GM23338 (cell line): Measurements from ENCODE around the gene OR1A1. TPM values are rescaled to one million over a fixed set of nuclear protein-coding genes. Genes with fewer than 3 reads are reported as not detected.

Experiments
- ATAC-seq: fragments of 200-7000 bp; cut with Tn5 transposase; 3 replicates; pipeline ENCODE4 v1.9.1; 2020
- DNase-seq: peaks from one replicate; pipeline ENCODE4 v3.0.0-alpha.2; 2015; ENCODE audit warnings: low spot score
- H2AFZ ChIP-seq: fragments of 200-600 bp; sonication (generic); 2 replicates; pipeline ENCODE4 v1.8.0; 2016; ENCODE audit warnings: antibody characterized with exemption, mild to moderate bottlenecking, moderate library complexity
- H3F3A ChIP-seq: fragments of 200-600 bp; sonication (generic); replicated peaks from 2 replicates; pipeline ENCODE4 v1.8.0; 2017; ENCODE audit warnings: antibody characterized with exemption, mixed run types, low read depth
- H3K27ac ChIP-seq: fragments of 200-600 bp; sonication (generic); 2 replicates; pipeline ENCODE4 v1.6.1; 2016; ENCODE audit warnings: low read depth
- H3K27me3 ChIP-seq: fragments of 200-600 bp; sonication (generic); 2 replicates; pipeline ENCODE4 v1.8.0; 2016; ENCODE audit warnings: mild to moderate bottlenecking, mixed run types, moderate library complexity; ENCODE audit not compliant: insufficient read depth
- H3K36me3 ChIP-seq: fragments of 200-600 bp; sonication (generic); 2 replicates; pipeline ENCODE4 v1.8.0; 2016; ENCODE audit warnings: mild to moderate bottlenecking; ENCODE audit not compliant: insufficient read depth
- H3K4me1 ChIP-seq: fragments of 200-600 bp; sonication (generic); 2 replicates; pipeline ENCODE4 v1.8.0; 2016; ENCODE audit warnings: mild to moderate bottlenecking, moderate library complexity; ENCODE audit not compliant: insufficient read depth
- H3K4me2 ChIP-seq: fragments of 200-600 bp; sonication (generic); 2 replicates; pipeline ENCODE4 v1.7.1; 2017; ENCODE audit warnings: mixed run types
- H3K4me3 ChIP-seq: fragments of 200-600 bp; sonication (generic); 2 replicates; pipeline ENCODE4 v1.6.1; 2016; ENCODE audit warnings: mixed run types
- H3K79me2 ChIP-seq: fragments of 200-600 bp; sonication (generic); replicated peaks from 2 replicates; pipeline ENCODE4 v1.8.0; 2017; ENCODE audit warnings: mild to moderate bottlenecking; ENCODE audit not compliant: insufficient read depth
- H3K9me2 ChIP-seq: fragments of 200-600 bp; sonication (generic); 2 replicates; pipeline ENCODE4 v1.8.0; 2017; ENCODE audit not compliant: insufficient read depth
- H4K20me1 ChIP-seq: fragments of 200-600 bp; sonication (generic); replicated peaks from 2 replicates; pipeline ENCODE4 v1.8.0; 2017; ENCODE audit warnings: mild to moderate bottlenecking; ENCODE audit not compliant: insufficient read depth
- H3K27ac Mint-ChIP-seq: 2 replicates; pipeline ENCODE4 v1.8.0; 2020; ENCODE audit warnings: inconsistent platforms, mild to moderate bottlenecking, moderate library complexity, mixed read lengths
- H3K27me3 Mint-ChIP-seq: 3 replicates; pipeline ENCODE4 v1.8.0; 2022; ENCODE audit warnings: low read depth, mild to moderate bottlenecking, moderate library complexity, mixed read lengths, inconsistent platforms; ENCODE audit not compliant: insufficient read depth, poor library complexity
- H3K36me3 Mint-ChIP-seq: 3 replicates; pipeline ENCODE4 v1.8.0; 2021; ENCODE audit warnings: low read depth, mild to moderate bottlenecking, inconsistent platforms, moderate library complexity, mixed read lengths
- H3K4me1 Mint-ChIP-seq: 3 replicates; pipeline ENCODE4 v1.8.0; 2020; ENCODE audit warnings: mild to moderate bottlenecking, inconsistent platforms, mixed read lengths
- H3K4me3 Mint-ChIP-seq: 3 replicates; pipeline ENCODE4 v1.8.0; 2021; ENCODE audit warnings: moderate library complexity, mild to moderate bottlenecking, inconsistent platforms, mixed read lengths
- H3K9me3 Mint-ChIP-seq: 3 replicates; pipeline ENCODE4 v1.8.0; 2020; ENCODE audit warnings: moderate library complexity, mild to moderate bottlenecking, inconsistent platforms, mixed read lengths
- CREB1 ChIP-seq: fragments of 250-450 bp; sonication (Bioruptor Pico); IDR thresholded peaks from 2 replicates; pipeline ENCODE4 v1.5.0; 2020; ENCODE audit warnings: low read depth, mild to moderate bottlenecking, moderate library complexity
- EZH2phosphoT487 ChIP-seq: fragments of 200-600 bp; sonication (generic); IDR thresholded peaks from one replicate; pipeline ENCODE4 v1.8.1; 2018; ENCODE audit warnings: antibody characterized with exemption; ENCODE audit not compliant: unreplicated experiment
- JUNB ChIP-seq: IDR thresholded peaks from one replicate; pipeline ENCODE4 v1.6.1; 2016; ENCODE audit warnings: antibody characterized with exemption; ENCODE audit not compliant: unreplicated experiment
- NANOG ChIP-seq: IDR thresholded peaks from 2 replicates; pipeline ENCODE4 v1.6.1; 2016; ENCODE audit warnings: antibody characterized with exemption, borderline replicate concordance
- POLR2AphosphoS5 ChIP-seq: IDR thresholded peaks from 2 replicates; pipeline ENCODE4 v1.6.1; 2016; ENCODE audit warnings: antibody characterized with exemption, low read depth
- STAT1 ChIP-seq: IDR thresholded peaks from one replicate; pipeline ENCODE4 v1.6.1; 2016; ENCODE audit warnings: antibody characterized with exemption; ENCODE audit not compliant: unreplicated experiment
- ZNF114 ChIP-seq: fragments of 250-450 bp; sonication (Bioruptor Pico); IDR thresholded peaks from 2 replicates; pipeline ENCODE4 v1.5.0; 2020; ENCODE audit warnings: mild to moderate bottlenecking, moderate library complexity
- ZNF331 ChIP-seq: fragments of 250-450 bp; sonication (Bioruptor Pico); IDR thresholded peaks from 2 replicates; pipeline ENCODE4 v1.5.0; 2020; ENCODE audit warnings: low read depth, mild to moderate bottlenecking, moderate library complexity
- polyA plus RNA-seq: library from polyadenylated mRNA; unstranded; fragments of >200 nt; fragmentation: Nextera tagmentation; extraction: Ambion mirVana; gene quantifications from 2 replicates; pipeline ENCODE4 v1.2.1, GENCODE V29; 2016
- total RNA-seq: library from RNA; depleted of rRNA; stranded (reverse); fragments of >200 nt; shearing (Covaris generic); gene quantifications from 2 replicates; pipeline ENCODE4 v1.2.3, GENCODE V29; 2014
- TF ChIP-seq, protein P1 (sequence below): fragments of 250-450 bp; sonication (Bioruptor Pico); IDR thresholded peaks from 2 replicates; pipeline ENCODE4 v1.5.0; 2020; ENCODE audit warnings: mild to moderate bottlenecking, moderate library complexity
- TF ChIP-seq, protein P2 (sequence below), 2 experiments: fragments of 200-600 bp in 1 of 2; sonication (generic) in 1 of 2; conservative IDR thresholded peaks; 2 replicates each; pipeline versions ENCODE4 v1.5.1 to v1.6.1; 2016 to 2017; ENCODE audit warnings: antibody characterized with exemption in 2 of 2, low read depth in 2 of 2, mild to moderate bottlenecking in 2 of 2, moderate library complexity in 1 of 2
- TF ChIP-seq, protein P3 (sequence below): IDR thresholded peaks from 2 replicates; pipeline ENCODE4 v1.6.1; 2016; ENCODE audit warnings: antibody characterized with exemption

Gene OR1A1
- total and polyA plus RNA-seq, 2 experiments from 2014 or later = not detected

DNA sequence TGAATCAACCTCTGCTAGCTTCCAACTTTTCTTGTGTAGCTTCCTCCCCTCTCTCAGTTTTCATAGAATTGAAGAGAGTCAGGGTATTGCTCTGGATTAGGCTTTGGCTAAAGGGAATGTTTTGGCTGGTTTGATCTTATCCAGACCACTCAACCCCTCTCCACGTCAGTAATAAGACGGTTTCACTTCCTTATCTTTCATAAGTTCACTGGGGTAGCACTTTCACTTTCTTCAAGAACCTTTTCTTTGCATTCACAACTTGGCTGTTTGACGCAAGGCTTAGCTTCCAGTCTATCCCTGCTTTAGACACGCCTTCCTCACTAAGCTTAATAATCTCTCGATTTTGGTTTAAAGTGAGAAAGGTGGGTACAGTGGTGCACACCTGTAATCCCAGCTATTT lies 39.9 kb upstream of the OR1A1 start:
- no peaks in the 10 kb centered on the region for H4K20me1 ChIP-seq
- H3K27me3 ChIP-seq = no peaks in the 10 kb centered on the region
- H3K27ac ChIP-seq = no peak overlapping the region
- Mint-ChIP-seq H3K4me3 (no peak overlapping the region), H3K4me1 (no peaks in the 10 kb centered on the region; the same call in 2 of the 3 replicates), H3K27ac (no peak overlapping the region), H3K36me3 (peaks cover 15% of the 10 kb centered on the region; the same call in 2 of the 3 replicates), H3K9me3 (peaks cover 62% of the 10 kb centered on the region), H3K27me3 (peaks cover 6% of the 10 kb centered on the region)
- no peak overlapping the region for H3K4me2 ChIP-seq
- no peaks in the 10 kb centered on the region for H3F3A ChIP-seq
- H3K4me1 ChIP-seq = no peaks in the 10 kb centered on the region
- DNase-seq (no peak), ATAC-seq (no peak)
- no peaks in the 10 kb centered on the region for H3K9me2 ChIP-seq
- H2AFZ ChIP-seq = no peak overlapping the region
- TF ChIP-seq POLR2AphosphoS5 = no peak
- TF ChIP-seq CREB1 (CRISPR knock-in tag) = no peak
- no peak overlapping the region for H3K4me3 ChIP-seq
- no peaks in the 10 kb centered on the region for H3K36me3 ChIP-seq
- no peaks in the 10 kb centered on the region for H3K79me2 ChIP-seq

- Mint-ChIP-seq H3K4me3 (no peak overlapping the region), H3K9me3 (peaks cover 29% of the 10 kb centered on the region), H3K36me3 (no peaks in the 10 kb centered on the region), H3K27me3 (no peaks in the 10 kb centered on the region), H3K4me1 (no peaks in the 10 kb centered on the region; the same call in 2 of the 3 replicates), H3K27ac (no peak overlapping the region)
- no peak overlapping the region for H3K4me3 ChIP-seq
- no peaks in the 10 kb centered on the region for H3K36me3 ChIP-seq
- no peaks in the 10 kb centered on the region for H3K4me1 ChIP-seq
- ATAC-seq (no peak), DNase-seq (no peak)
- H4K20me1 ChIP-seq = no peaks in the 10 kb centered on the region
- no peaks in the 10 kb centered on the region for H3K9me2 ChIP-seq
- H3K4me2 ChIP-seq = no peak overlapping the region
- no peaks in the 10 kb centered on the region for H3K27me3 ChIP-seq
- no peak overlapping the region for H2AFZ ChIP-seq
- no peaks in the 10 kb centered on the region for H3F3A ChIP-seq
- no peaks in the 10 kb centered on the region for H3K79me2 ChIP-seq
- H3K27ac ChIP-seq = no peak overlapping the region
- TF ChIP-seq POLR2AphosphoS5 (no peak), JUNB (no peak), NANOG (no peak), EZH2phosphoT487 (no peak), ZNF331 (no peak), CREB1 (CRISPR knock-in tag) (no peak), ZNF114 (no peak), STAT1 (no peak)
- TF ChIP-seq, protein P1, sequence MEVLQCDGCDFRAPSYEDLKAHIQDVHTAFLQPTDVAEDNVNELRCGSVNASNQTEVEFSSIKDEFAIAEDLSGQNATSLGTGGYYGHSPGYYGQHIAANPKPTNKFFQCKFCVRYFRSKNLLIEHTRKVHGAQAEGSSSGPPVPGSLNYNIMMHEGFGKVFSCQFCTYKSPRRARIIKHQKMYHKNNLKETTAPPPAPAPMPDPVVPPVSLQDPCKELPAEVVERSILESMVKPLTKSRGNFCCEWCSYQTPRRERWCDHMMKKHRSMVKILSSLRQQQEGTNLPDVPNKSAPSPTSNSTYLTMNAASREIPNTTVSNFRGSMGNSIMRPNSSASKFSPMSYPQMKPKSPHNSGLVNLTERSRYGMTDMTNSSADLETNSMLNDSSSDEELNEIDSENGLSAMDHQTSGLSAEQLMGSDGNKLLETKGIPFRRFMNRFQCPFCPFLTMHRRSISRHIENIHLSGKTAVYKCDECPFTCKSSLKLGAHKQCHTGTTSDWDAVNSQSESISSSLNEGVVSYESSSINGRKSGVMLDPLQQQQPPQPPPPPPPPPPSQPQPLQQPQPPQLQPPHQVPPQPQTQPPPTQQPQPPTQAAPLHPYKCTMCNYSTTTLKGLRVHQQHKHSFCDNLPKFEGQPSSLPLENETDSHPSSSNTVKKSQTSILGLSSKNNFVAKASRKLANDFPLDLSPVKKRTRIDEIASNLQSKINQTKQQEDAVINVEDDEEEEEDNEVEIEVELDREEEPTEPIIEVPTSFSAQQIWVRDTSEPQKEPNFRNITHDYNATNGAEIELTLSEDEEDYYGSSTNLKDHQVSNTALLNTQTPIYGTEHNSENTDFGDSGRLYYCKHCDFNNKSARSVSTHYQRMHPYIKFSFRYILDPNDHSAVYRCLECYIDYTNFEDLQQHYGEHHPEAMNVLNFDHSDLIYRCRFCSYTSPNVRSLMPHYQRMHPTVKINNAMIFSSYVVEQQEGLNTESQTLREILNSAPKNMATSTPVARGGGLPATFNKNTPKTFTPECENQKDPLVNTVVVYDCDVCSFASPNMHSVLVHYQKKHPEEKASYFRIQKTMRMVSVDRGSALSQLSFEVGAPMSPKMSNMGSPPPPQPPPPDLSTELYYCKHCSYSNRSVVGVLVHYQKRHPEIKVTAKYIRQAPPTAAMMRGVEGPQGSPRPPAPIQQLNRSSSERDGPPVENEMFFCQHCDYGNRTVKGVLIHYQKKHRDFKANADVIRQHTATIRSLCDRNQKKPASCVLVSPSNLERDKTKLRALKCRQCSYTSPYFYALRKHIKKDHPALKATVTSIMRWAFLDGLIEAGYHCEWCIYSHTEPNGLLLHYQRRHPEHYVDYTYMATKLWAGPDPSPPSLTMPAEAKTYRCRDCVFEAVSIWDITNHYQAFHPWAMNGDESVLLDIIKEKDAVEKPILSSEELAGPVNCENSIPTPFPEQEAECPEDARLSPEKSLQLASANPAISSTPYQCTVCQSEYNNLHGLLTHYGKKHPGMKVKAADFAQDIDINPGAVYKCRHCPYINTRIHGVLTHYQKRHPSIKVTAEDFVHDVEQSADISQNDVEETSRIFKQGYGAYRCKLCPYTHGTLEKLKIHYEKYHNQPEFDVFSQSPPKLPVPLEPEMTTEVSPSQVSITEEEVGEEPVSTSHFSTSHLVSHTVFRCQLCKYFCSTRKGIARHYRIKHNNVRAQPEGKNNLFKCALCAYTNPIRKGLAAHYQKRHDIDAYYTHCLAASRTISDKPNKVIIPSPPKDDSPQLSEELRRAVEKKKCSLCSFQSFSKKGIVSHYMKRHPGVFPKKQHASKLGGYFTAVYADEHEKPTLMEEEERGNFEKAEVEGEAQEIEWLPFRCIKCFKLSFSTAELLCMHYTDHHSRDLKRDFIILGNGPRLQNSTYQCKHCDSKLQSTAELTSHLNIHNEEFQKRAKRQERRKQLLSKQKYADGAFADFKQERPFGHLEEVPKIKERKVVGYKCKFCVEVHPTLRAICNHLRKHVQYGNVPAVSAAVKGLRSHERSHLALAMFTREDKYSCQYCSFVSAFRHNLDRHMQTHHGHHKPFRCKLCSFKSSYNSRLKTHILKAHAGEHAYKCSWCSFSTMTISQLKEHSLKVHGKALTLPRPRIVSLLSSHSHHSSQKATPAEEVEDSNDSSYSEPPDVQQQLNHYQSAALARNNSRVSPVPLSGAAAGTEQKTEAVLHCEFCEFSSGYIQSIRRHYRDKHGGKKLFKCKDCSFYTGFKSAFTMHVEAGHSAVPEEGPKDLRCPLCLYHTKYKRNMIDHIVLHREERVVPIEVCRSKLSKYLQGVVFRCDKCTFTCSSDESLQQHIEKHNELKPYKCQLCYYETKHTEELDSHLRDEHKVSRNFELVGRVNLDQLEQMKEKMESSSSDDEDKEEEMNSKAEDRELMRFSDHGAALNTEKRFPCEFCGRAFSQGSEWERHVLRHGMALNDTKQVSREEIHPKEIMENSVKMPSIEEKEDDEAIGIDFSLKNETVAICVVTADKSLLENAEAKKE (CRISPR knock-in tag) = no peak
- TF ChIP-seq, protein P2, sequence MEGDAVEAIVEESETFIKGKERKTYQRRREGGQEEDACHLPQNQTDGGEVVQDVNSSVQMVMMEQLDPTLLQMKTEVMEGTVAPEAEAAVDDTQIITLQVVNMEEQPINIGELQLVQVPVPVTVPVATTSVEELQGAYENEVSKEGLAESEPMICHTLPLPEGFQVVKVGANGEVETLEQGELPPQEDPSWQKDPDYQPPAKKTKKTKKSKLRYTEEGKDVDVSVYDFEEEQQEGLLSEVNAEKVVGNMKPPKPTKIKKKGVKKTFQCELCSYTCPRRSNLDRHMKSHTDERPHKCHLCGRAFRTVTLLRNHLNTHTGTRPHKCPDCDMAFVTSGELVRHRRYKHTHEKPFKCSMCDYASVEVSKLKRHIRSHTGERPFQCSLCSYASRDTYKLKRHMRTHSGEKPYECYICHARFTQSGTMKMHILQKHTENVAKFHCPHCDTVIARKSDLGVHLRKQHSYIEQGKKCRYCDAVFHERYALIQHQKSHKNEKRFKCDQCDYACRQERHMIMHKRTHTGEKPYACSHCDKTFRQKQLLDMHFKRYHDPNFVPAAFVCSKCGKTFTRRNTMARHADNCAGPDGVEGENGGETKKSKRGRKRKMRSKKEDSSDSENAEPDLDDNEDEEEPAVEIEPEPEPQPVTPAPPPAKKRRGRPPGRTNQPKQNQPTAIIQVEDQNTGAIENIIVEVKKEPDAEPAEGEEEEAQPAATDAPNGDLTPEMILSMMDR (conservative IDR thresholded peaks at IDR 0.05; ENCODE audit: low read depth in 2 of 2) = no peak
- TF ChIP-seq, protein P3, sequence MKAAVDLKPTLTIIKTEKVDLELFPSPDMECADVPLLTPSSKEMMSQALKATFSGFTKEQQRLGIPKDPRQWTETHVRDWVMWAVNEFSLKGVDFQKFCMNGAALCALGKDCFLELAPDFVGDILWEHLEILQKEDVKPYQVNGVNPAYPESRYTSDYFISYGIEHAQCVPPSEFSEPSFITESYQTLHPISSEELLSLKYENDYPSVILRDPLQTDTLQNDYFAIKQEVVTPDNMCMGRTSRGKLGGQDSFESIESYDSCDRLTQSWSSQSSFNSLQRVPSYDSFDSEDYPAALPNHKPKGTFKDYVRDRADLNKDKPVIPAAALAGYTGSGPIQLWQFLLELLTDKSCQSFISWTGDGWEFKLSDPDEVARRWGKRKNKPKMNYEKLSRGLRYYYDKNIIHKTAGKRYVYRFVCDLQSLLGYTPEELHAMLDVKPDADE = no peak
Observed at GRCh38 chr17:3189961-3190360, 17.5 kb upstream of the OR1A1 start.
